OCI-LY1 (cell line): ENCODE data around the gene MSRB3.

Source experiments
- CTCF ChIP-seq: fragments of 200-600 bp; sonication (generic), shearing (Covaris generic); IDR thresholded peaks from 2 replicates; pipeline ENCODE4 v1.5.1; 2017; ENCODE audit warnings: mild to moderate bottlenecking, antibody characterized with exemption, low read length, moderate library complexity, mixed read lengths
- EZH2 ChIP-seq: fragments of 200-600 bp; sonication (generic), shearing (Covaris generic); IDR thresholded peaks from 2 replicates; pipeline ENCODE4 v1.8.0; 2017; ENCODE audit warnings: borderline replicate concordance, mixed run types, mild to moderate bottlenecking, antibody characterized with exemption, low read length, moderate library complexity, mixed read lengths

GRCh38 chr12:65409726-65410125 is 131.2 kb downstream of the MSRB3 start:
- TF ChIP-seq CTCF, result no peak
- TF ChIP-seq EZH2, result no peak
